Mucosa of descending colon (tissue), 3 donors: ENCODE data around the gene KIAA0930. TPM values are rescaled to one million over a fixed set of nuclear protein-coding genes. Genes with fewer than 3 reads are reported as not detected.

Source experiments
- ATAC-seq: fragments of 200-7000 bp; cut with Tn5 transposase; one replicate; pipeline ENCODE4 v1.9.1; 2020; ENCODE audit warnings: mild to moderate bottlenecking, moderate library complexity
- DNase-seq, 3 donors: peaks; one replicate each; pipeline ENCODE4 v3.0.0-alpha.2; 2020
- H3K36me3 ChIP-seq: fragments of 200-600 bp; one replicate; pipeline ENCODE4 v1.8.0; 2021; ENCODE audit warnings: low read depth, mild to moderate bottlenecking
- H3K4me1 ChIP-seq: fragments of 200-600 bp; one replicate; pipeline ENCODE4 v1.8.0; 2021; ENCODE audit warnings: low read depth, mild to moderate bottlenecking
- H3K4me3 ChIP-seq: fragments of 200-600 bp; one replicate; pipeline ENCODE4 v1.8.0; 2021; ENCODE audit warnings: mild to moderate bottlenecking
- H3K9me3 ChIP-seq: fragments of 200-600 bp; one replicate; pipeline ENCODE4 v1.8.0; 2021; ENCODE audit warnings: mild to moderate bottlenecking
- CTCF ChIP-seq: fragments of 200-600 bp; IDR thresholded peaks from one replicate; pipeline ENCODE4 v1.8.0; 2022; ENCODE audit warnings: antibody characterized with exemption, mild to moderate bottlenecking
- intact Hi-C, 2 donors: fragments of 100-400 bp; cut with DNase I in 1 of 2; cut with micrococcal nuclease in 1 of 2; formaldehyde crosslinking; loops; one replicate each; pipeline versions ENCODE4 v1.11.0 to v1.11.1; 2022; cut with DNase I, micrococcal nuclease
- microRNA-seq: library from miRNA; unstranded; fragments of <30 nt; microRNA quantifications from one replicate; pipeline ENCODE4, GENCODE V29; 2019
- total RNA-seq, 3 donors: library from RNA; stranded (reverse); fragmentation: NEBNext Ultra II Directional in 2 of 3; extraction: Animal tissue kit (Norgen Biotek cat#: 25700) in 2 of 3; gene quantifications; one replicate each; pipeline versions ENCODE4 v1.2.1 to v1.2.4, GENCODE V29; 2021 to 2023
- donor health status: DM: no; HTN: no; CAD: no; lungs with moderate emphysema.
- donor health status: DM: no; HTN: no; CAD: no.
- donor health status: DM: no; HTN: yes; CAD: no.

Gene KIAA0930
- total RNA-seq, 3 donors from 2014 or later: 32.7 to 62.4 (median 37.7) TPM

- Histone ChIP-seq H3K4me1 (no peaks in the 10 kb centered on the region), H3K4me3 (no peak overlapping the region), H3K36me3 (no peaks in the 10 kb centered on the region), H3K9me3 (no peaks in the 10 kb centered on the region)
- no peak for TF ChIP-seq CTCF
- DNase-seq: no peak
- ATAC-seq: no peak
- intact Hi-C loops: no loop called here
Measured at GRCh38 chr22:45144916-45145315, 95.8 kb downstream of the KIAA0930 start.

- no peaks in the 10 kb centered on the region for H3K9me3 ChIP-seq
- no peak for DNase-seq
- TF ChIP-seq CTCF: no peak
- ATAC-seq: no peak
- H3K4me1 ChIP-seq: no peaks in the 10 kb centered on the region
- intact Hi-C loops: no loop called here
- H3K36me3 ChIP-seq: no peaks in the 10 kb centered on the region
- no peak overlapping the region for H3K4me3 ChIP-seq
Measured at GRCh38 chr22:45142376-45142775, 98.3 kb downstream of the KIAA0930 start.

Small RNAs within 50 kb of the gene (microRNA-seq; reads per million reads assigned to microRNA genes)
- 12.8 reads per million, percentile 37 among the genes with 10 or more reads in this experiment for gene MIR1249

Other genes starting within 250 kb of the KIAA0930 start
- gene PHF21B, start 230.9 kb downstream of the KIAA0930 start, total RNA-seq: under 1 TPM in 1 of 3 donors, not detected in 2; 0.41 TPM
- 10 to 100 TPM; 42.5 to 80.7 (median 65.7) TPM for gene NUP50, start 77.0 kb downstream of the KIAA0930 start, total RNA-seq
- gene UPK3A, start 44.1 kb upstream of the KIAA0930 start, total RNA-seq: under 1 TPM in 1 of 3 donors, not detected in 2; 0.67 TPM
- 10 to 100 TPM; 50.1 to 86.0 (median 55.1) TPM for gene FAM118A, start 69.0 kb upstream of the KIAA0930 start, total RNA-seq
- not detected for gene SMC1B, start 172.7 kb upstream of the KIAA0930 start, total RNA-seq
- gene RIBC2, start 172.8 kb upstream of the KIAA0930 start, total RNA-seq: 1 to 10 TPM in 2 of 3 donors, under 1 TPM in 1; 0.41 to 2.6 (median 1.6) TPM